H1 (cell line): Measurements from ENCODE around the gene NDUFB10. TPM values are rescaled to one million over a fixed set of nuclear protein-coding genes. Genes with fewer than 3 reads are reported as not detected.

Experiments used
- CTCF ChIA-PET: fragments of 300-600 bp; sonication (Branson Sonifier 250); formaldehyde crosslinking; loops from one replicate; lab custom pipeline; 2021; ENCODE audit not compliant: partially characterized antibody; lab: Charles Lee
- POLR2A ChIA-PET: fragments of 300-600 bp; sonication (Branson Sonifier 250); formaldehyde crosslinking; loops from one replicate; lab custom pipeline; 2021; ENCODE audit warnings: inconsistent platforms; ENCODE audit not compliant: partially characterized antibody; lab: Charles Lee
- DNase-seq, 2 experiments: peaks; one replicate each; pipeline versions ENCODE4 v3.0.0 to v3.0.0-alpha.2; 2010 to 2022; ENCODE audit warnings: low spot score in 2 of 2, low read depth in 1 of 2, mixed read lengths in 1 of 2
- FAIRE-seq: peaks from 2 replicates; lab custom pipeline; 2011; peaks lifted over from hg19 to GRCh38; lab: Jason Lieb, UNC
- H2AFZ ChIP-seq: 2 replicates; pipeline ENCODE4 v1.8.1; 2012; ENCODE audit warnings: low read length, inconsistent platforms
- H2AK5ac ChIP-seq: 2 replicates; pipeline ENCODE4 v1.6.1; 2013; ENCODE audit warnings: low read depth, low read length
- H2BK120ac ChIP-seq: replicated peaks from 2 replicates; pipeline ENCODE3; 2013; ENCODE audit warnings: low read depth, low read length, inconsistent platforms
- H2BK12ac ChIP-seq: 2 replicates; pipeline ENCODE4 v1.6.1; 2013; ENCODE audit warnings: low read depth, low read length
- H2BK15ac ChIP-seq: 2 replicates; pipeline ENCODE4 v1.6.1; 2013; ENCODE audit warnings: low read length
- H2BK20ac ChIP-seq: 2 replicates; pipeline ENCODE4 v1.6.1; 2013; ENCODE audit warnings: low read length
- H2BK5ac ChIP-seq: 2 replicates; pipeline ENCODE4 v1.6.1; 2013; ENCODE audit warnings: low read depth, low read length
- H3K14ac ChIP-seq: 2 replicates; pipeline ENCODE4 v1.6.1; 2013; ENCODE audit warnings: inconsistent platforms; ENCODE audit not compliant: insufficient read length
- H3K18ac ChIP-seq: 2 replicates; pipeline ENCODE4 v1.6.1; 2013; ENCODE audit warnings: low read length; ENCODE audit errors: extremely low read depth
- H3K23ac ChIP-seq: 2 replicates; pipeline ENCODE4 v1.6.1; 2013; ENCODE audit warnings: inconsistent platforms; ENCODE audit not compliant: insufficient read length
- H3K23me2 ChIP-seq: 2 replicates; pipeline ENCODE4 v1.6.1; 2013; ENCODE audit warnings: low read depth, low read length
- H3K27ac ChIP-seq: 2 replicates; pipeline ENCODE4 v1.6.1; 2011; ENCODE audit warnings: low read depth, low read length, inconsistent platforms
- H3K27me3 ChIP-seq, 4 experiments: replicated peaks in 1 of 4; 1 replicate in 1 of 4; 2 replicates in 3 of 4; pipeline versions ENCODE4 v1.6.1 to v1.8.1; 2011 to 2013; ENCODE audit warnings: low read length in 3 of 4, mild to moderate bottlenecking in 3 of 4, inconsistent platforms in 2 of 4, mixed read lengths in 2 of 4, moderate library complexity in 1 of 4; ENCODE audit not compliant: control insufficient read depth in 3 of 4, insufficient read depth in 3 of 4; ENCODE audit errors: extremely low read depth in 1 of 4
- H3K36me3 ChIP-seq, 4 experiments: 2 replicates each; pipeline versions ENCODE4 v1.6.1 to v1.8.1; 2011 to 2013; ENCODE audit warnings: mild to moderate bottlenecking in 4 of 4, low read length in 3 of 4, moderate library complexity in 2 of 4, control low read depth in 1 of 4, inconsistent platforms in 1 of 4; ENCODE audit not compliant: insufficient read depth in 4 of 4, control insufficient read depth in 2 of 4
- H3K4ac ChIP-seq: replicated peaks from 2 replicates; pipeline ENCODE3; 2013; ENCODE audit warnings: low read length, low read depth, mixed read lengths, inconsistent platforms; ENCODE audit not compliant: insufficient read length
- H3K4me1 ChIP-seq, 4 experiments: replicated peaks in 1 of 4; 1 replicate in 1 of 4; 2 replicates in 3 of 4; pipeline versions ENCODE4 v1.6.1 to v1.8.1; 2011 to 2013; ENCODE audit warnings: low read length in 3 of 4, inconsistent platforms in 2 of 4, mixed read lengths in 1 of 4; ENCODE audit not compliant: insufficient read depth in 4 of 4, control insufficient read depth in 3 of 4
- H3K4me2 ChIP-seq, 2 experiments: 2 replicates each; pipeline versions ENCODE4 v1.6.1 to v1.8.1; 2011 to 2013; ENCODE audit warnings: low read depth in 2 of 2, low read length in 2 of 2, control low read depth in 1 of 2, inconsistent platforms in 1 of 2, mild to moderate bottlenecking in 1 of 2; ENCODE audit not compliant: insufficient read depth in 1 of 2
- H3K4me3 ChIP-seq, 4 experiments: fragments of 200-600, 300-600 bp in 1 of 4; sonication (generic), shearing (Covaris generic), sonication (Bioruptor Twin) in 1 of 4; 2 replicates each; pipeline versions ENCODE4 v1.5.1 to v1.8.1; 2011 to 2016; ENCODE audit warnings: low read length in 4 of 4, low read depth in 3 of 4, control low read depth in 2 of 4, inconsistent platforms in 2 of 4, mild to moderate bottlenecking in 2 of 4, mixed read lengths in 1 of 4, moderate library complexity in 1 of 4; ENCODE audit not compliant: insufficient read depth in 2 of 4; ENCODE audit errors: extremely low read depth in 1 of 4
- H3K56ac ChIP-seq: replicated peaks from 2 replicates; pipeline ENCODE3; 2013; ENCODE audit warnings: low read depth, mild to moderate bottlenecking, mixed read lengths, low read length, inconsistent platforms; ENCODE audit not compliant: insufficient read length
- H3K79me1 ChIP-seq: 2 replicates; pipeline ENCODE4 v1.6.1; 2013; ENCODE audit warnings: low read depth, low read length, control low read depth
- H3K79me2 ChIP-seq, 2 experiments: 2 replicates each; pipeline versions ENCODE4 v1.6.1 to v1.8.1; 2012 to 2013; ENCODE audit warnings: low read length in 2 of 2, mild to moderate bottlenecking in 2 of 2, inconsistent platforms in 1 of 2; ENCODE audit not compliant: insufficient read depth in 2 of 2, control insufficient read depth in 1 of 2
- H3K9ac ChIP-seq, 4 experiments: replicated peaks in 1 of 4; 1 replicate in 1 of 4; 2 replicates in 3 of 4; pipeline versions ENCODE4 v1.6.1 to v1.8.1; 2011 to 2013; ENCODE audit warnings: low read depth in 3 of 4, low read length in 3 of 4, control low read depth in 2 of 4, mild to moderate bottlenecking in 2 of 4, moderate library complexity in 2 of 4, inconsistent platforms in 1 of 4; ENCODE audit errors: extremely low read depth in 1 of 4
- H3K9me3 ChIP-seq, 2 experiments: 2 replicates each; pipeline versions ENCODE4 v1.6.1 to v1.8.1; 2012 to 2013; ENCODE audit warnings: mild to moderate bottlenecking in 2 of 2, moderate library complexity in 2 of 2, control low read depth in 1 of 2, inconsistent platforms in 1 of 2, low read depth in 1 of 2, low read length in 1 of 2, mixed read lengths in 1 of 2; ENCODE audit not compliant: insufficient read depth in 2 of 2
- H4K20me1 ChIP-seq, 2 experiments: replicated peaks in 1 of 2; 2 replicates each; pipeline versions ENCODE3 to v1.8.1; 2011 to 2013; ENCODE audit warnings: inconsistent platforms in 2 of 2, low read length in 2 of 2, mild to moderate bottlenecking in 1 of 2; ENCODE audit not compliant: insufficient read depth in 2 of 2, control insufficient read depth in 1 of 2
- H4K5ac ChIP-seq: 2 replicates; pipeline ENCODE4 v1.6.1; 2013; ENCODE audit warnings: low read length, low read depth, mixed read lengths, inconsistent platforms; ENCODE audit not compliant: insufficient read length
- H4K8ac ChIP-seq: 2 replicates; pipeline ENCODE4 v1.8.0; 2013; ENCODE audit warnings: mild to moderate bottlenecking, moderate library complexity, low read length, inconsistent platforms; ENCODE audit not compliant: insufficient read depth; ENCODE audit errors: extremely low read depth
- H4K91ac ChIP-seq: replicated peaks from 2 replicates; pipeline ENCODE3; 2013; ENCODE audit warnings: low read length, mixed read lengths, inconsistent platforms; ENCODE audit not compliant: insufficient read length
- CREB1 ChIP-seq: IDR thresholded peaks from 2 replicates; pipeline ENCODE4 v1.6.1; 2012; ENCODE audit warnings: inconsistent platforms
- E2F6 ChIP-seq: IDR thresholded peaks from 2 replicates; pipeline ENCODE4 v1.6.1; 2012; ENCODE audit warnings: inconsistent platforms
- JUND ChIP-seq: IDR thresholded peaks from 2 replicates; pipeline ENCODE4 v1.6.1; 2011; ENCODE audit warnings: mild to moderate bottlenecking, improper control_type of control experiment, low read length
- KDM4A ChIP-seq: IDR thresholded peaks from one replicate; pipeline ENCODE4 v1.7.1; 2012; ENCODE audit warnings: low read depth, mild to moderate bottlenecking, moderate library complexity, low read length, inconsistent platforms; ENCODE audit not compliant: severe bottlenecking
- RFX5 ChIP-seq: IDR thresholded peaks from 2 replicates; pipeline ENCODE4 v1.6.1; 2011; ENCODE audit warnings: low read depth, low read length, improper control_type of control experiment, borderline replicate concordance
- SUZ12 ChIP-seq: fragments of 200-600 bp; sonication (generic); IDR thresholded peaks from 2 replicates; pipeline ENCODE4 v1.6.1; 2012; ENCODE audit warnings: mild to moderate bottlenecking, inconsistent platforms, low read length, moderate library complexity, mixed read lengths
- ZNF274 ChIP-seq: IDR thresholded peaks from 2 replicates; pipeline ENCODE4 v1.7.0; 2012; ENCODE audit warnings: low read length, borderline replicate concordance; ENCODE audit errors: extremely low read depth
- WGBS, 2 experiments: shearing (Covaris generic) in 1 of 2; methylation state at CpG; one replicate each; pipeline versions ENCODE4 v1.1.6 to v1.1.7; 2013 to 2015; ENCODE audit warnings: low lambda C conversion rate in 2 of 2, mixed read lengths in 2 of 2, inconsistent platforms in 1 of 2, low coverage in 1 of 2, missing lambda C conversion rate in 1 of 2; ENCODE audit not compliant: insufficient replicate concordance in 2 of 2, insufficient coverage in 1 of 2, insufficient read length in 1 of 2; ENCODE audit errors: extremely low coverage in 1 of 2, missing lambda C conversion rate in 1 of 2; 5-methylcytosine and 5-hydroxymethylcytosine counted together
- polyA plus RNA-seq, 7 experiments: library from polyadenylated mRNA; depleted of rRNA in 3 of 7; stranded (reverse) in 5 of 7; unstranded in 2 of 7; fragments of >200 nt in 5 of 7; fragments of 200-250 nt in 2 of 7; gene quantifications; 1 replicate in 5 of 7; 2 replicates in 1 of 7; 4 replicates in 1 of 7; pipeline versions ENCODE4 v1.2.1 to v1.2.3, GENCODE V29; 2011 to 2013; ENCODE audit warnings: missing spikeins in 2 of 7, mixed read lengths in 2 of 7
- total RNA-seq: library from RNA; stranded (reverse); fragmentation: NEBNext Ultra II Directional; extraction: Animal tissue kit (Norgen Biotek cat#: 25700); gene quantifications from 2 replicates; pipeline ENCODE4 v1.2.1, GENCODE V29; 2021
- TF ChIP-seq, protein P1 (sequence below): IDR thresholded peaks from 2 replicates; pipeline ENCODE4 v1.6.1; 2012; ENCODE audit warnings: low read length, inconsistent platforms

The NDUFB10 gene
- total and polyA plus RNA-seq, 2 of the 8 experiments (the other 6 are each of a cell fraction or from before 2014, with no cell fraction given), result 183 to 194 TPM

DNA sequence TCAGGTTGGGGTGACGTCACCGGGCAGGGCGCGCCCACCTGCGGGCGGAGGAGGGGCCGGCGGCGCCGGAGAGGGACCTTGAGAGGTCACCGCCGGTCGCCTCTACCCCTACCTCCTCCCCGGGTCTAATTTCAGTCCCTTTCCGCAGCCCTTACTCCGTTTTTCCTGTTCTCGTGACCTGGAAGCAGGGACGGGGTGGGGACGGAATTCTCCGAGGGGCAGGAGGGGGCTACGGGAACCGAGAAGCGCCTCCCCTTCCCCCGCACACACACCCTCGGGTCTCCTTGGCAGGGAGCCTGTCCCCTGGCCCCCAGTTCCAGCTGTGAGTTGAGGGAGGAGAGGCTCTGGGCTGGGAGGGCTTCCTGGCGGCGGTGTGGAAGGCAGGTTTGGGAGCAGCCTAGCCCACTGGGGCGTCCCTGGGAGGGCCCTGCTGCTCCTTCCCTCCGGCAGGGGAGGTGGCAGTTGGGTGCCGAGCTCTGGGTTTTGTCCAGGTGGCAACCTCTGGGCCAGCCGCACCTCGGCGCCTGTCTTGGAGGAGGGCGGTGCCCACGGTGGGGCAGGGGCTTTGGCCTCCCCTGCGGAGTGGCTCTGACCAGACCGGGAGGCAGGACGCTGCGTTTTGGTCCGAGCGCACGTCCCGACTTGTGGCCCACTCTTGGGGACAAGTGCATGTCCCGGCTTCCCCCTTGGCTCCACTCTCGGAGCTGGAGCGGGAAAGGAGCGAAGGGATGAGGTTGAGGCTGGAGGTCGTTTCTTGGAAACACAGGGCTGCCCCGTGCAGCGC, 31.2 kb downstream of the NDUFB10 start:
- H2AFZ ChIP-seq, result no peak overlapping the region
- no peak for FAIRE-seq
- CTCF ChIA-PET, result interaction anchor here (1.4 to 6.8 kb wide), 3 partner anchors 9 to 100 kb away, joined by 3 to 55 read pairs (median 5); partner anchors contain the start of gene NOXO1

More for the DNA sequence above, 31.2 kb downstream of the NDUFB10 start:
- Histone ChIP-seq H4K91ac (peak overlapping the region; percentile 11), H3K4me3 (peak overlapping the region; percentile 36 to 77 (median 48)), H3K18ac (0 out of 2 replicates have a peak overlapping the region, but pooled peaks have one; percentile 38), H3K9me3 (no peaks in the 10 kb centered on the region), H3K79me1 (no peaks in the 10 kb centered on the region), H3K27ac (no peak overlapping the region; the same call in 1 of the 2 replicates), H2BK120ac (no peak overlapping the region), H3K4ac (no peak overlapping the region), H2BK15ac (peak overlapping the region; percentile 81; the same call in 1 of the 2 replicates), H2AK5ac (no peak overlapping the region), H3K4me2 (peak overlapping the region; percentile 83 to 91), H3K56ac (no peak overlapping the region), H3K23ac (no peak overlapping the region), H4K8ac (peak overlapping the region; percentile 62; the same call in 1 of the 2 replicates), H3K14ac (no peak overlapping the region), H3K9ac (peak overlapping the region in 3 of 4 experiments; percentile 0 to 8 (median 2); a peak in 2 of 7 replicates), H4K20me1 (peaks cover 7 to 10% of the 10 kb centered on the region in 2 experiments), H2BK12ac (peak overlapping the region; percentile 53; the same call in 1 of the 2 replicates), H3K79me2 (no peaks in the 10 kb centered on the region), H3K4me1 (peaks cover 0 to 27% (median 18%) of the 10 kb centered on the region in 4 experiments; a peak in 6 of 7 replicates), H3K27me3 (peaks cover 4 to 37% (median 24%) of the 10 kb centered on the region in 4 experiments), H2BK5ac (no peak overlapping the region), H3K36me3 (peaks cover 2 to 5% (median 3%) of the 10 kb centered on the region in 4 experiments; a peak in 3 of 8 replicates), H4K5ac (no peak overlapping the region), H3K23me2 (peaks cover 22% of the 10 kb centered on the region; the same call in 1 of the 2 replicates), H2BK20ac (no peak overlapping the region)
- WGBS, 2 experiments, result 7% methylated on average over 34 of the region's 50 CpGs; no CpG with 5 or more reads in 1 of the 2 experiments
- peak in 1 of 2 experiments; percentile 90 for DNase-seq
- POLR2A ChIA-PET, result interaction anchor here (0.6 to 28.2 kb wide), 12 partner anchors 7 to 165 kb away, joined by 3 to 736 read pairs (median 6); partner anchors contain the start of genes GFER, NDUFB10, NOXO1 and NPW
- TF ChIP-seq SUZ12 (0 out of 2 replicates have a peak, but pooled peaks have one; percentile 39), JUND (peak; percentile 93), CREB1 (peak; percentile 79), RFX5 (no peak), E2F6 (peak; percentile 63; the same call in 1 of the 2 replicates), ZNF274 (no peak), KDM4A (peak; percentile 75)
- TF ChIP-seq, protein P1, sequence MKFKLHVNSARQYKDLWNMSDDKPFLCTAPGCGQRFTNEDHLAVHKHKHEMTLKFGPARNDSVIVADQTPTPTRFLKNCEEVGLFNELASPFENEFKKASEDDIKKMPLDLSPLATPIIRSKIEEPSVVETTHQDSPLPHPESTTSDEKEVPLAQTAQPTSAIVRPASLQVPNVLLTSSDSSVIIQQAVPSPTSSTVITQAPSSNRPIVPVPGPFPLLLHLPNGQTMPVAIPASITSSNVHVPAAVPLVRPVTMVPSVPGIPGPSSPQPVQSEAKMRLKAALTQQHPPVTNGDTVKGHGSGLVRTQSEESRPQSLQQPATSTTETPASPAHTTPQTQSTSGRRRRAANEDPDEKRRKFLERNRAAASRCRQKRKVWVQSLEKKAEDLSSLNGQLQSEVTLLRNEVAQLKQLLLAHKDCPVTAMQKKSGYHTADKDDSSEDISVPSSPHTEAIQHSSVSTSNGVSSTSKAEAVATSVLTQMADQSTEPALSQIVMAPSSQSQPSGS, result 0 out of 2 replicates have a peak, but pooled peaks have one; percentile 51
- TF ChIP-seq, all 59 proteins: peak for 6
